Heart right ventricle (tissue), 16 donors: ENCODE measurements around the gene TRAF7. TPM values are rescaled to one million over a fixed set of nuclear protein-coding genes. Genes with fewer than 3 reads are reported as not detected.
A peak's percentile ranks its signal among the peaks of the same experiment; 100 is the strongest.

Experiments
- ATAC-seq, 8 donors: fragments of 200-7000 bp; cut with Tn5 transposase; one replicate each; pipeline ENCODE4 v1.9.1; 2020; ENCODE audit warnings: mild to moderate bottlenecking in 8 of 8, moderate library complexity in 8 of 8, moderate number of reproducible peaks in 1 of 8
- DNase-seq, 2 donors: peaks; one replicate each; pipeline ENCODE4 v3.0.0-alpha.2; 2020
- H3K27ac ChIP-seq, 10 donors: fragments of 200-600 bp; sonication (generic) in 2 of 10; one replicate each; pipeline versions ENCODE4 v1.5.0 to v1.8.0; 2020 to 2022; ENCODE audit warnings: mild to moderate bottlenecking in 3 of 10
- H3K27me3 ChIP-seq, 7 donors: fragments of 200-600 bp; one replicate each; pipeline ENCODE4 v1.8.0; 2021 to 2022; ENCODE audit warnings: mild to moderate bottlenecking in 2 of 7
- H3K36me3 ChIP-seq, 9 donors: fragments of 200-600 bp; sonication (generic) in 1 of 9; one replicate each; pipeline versions ENCODE4 v1.5.0 to v1.8.0; 2020 to 2022; ENCODE audit warnings: mild to moderate bottlenecking in 2 of 9
- H3K4me1 ChIP-seq, 9 donors: fragments of 200-600 bp; sonication (generic) in 1 of 9; one replicate each; pipeline versions ENCODE4 v1.5.0 to v1.8.0; 2020 to 2022; ENCODE audit warnings: mild to moderate bottlenecking in 4 of 9
- H3K4me3 ChIP-seq, 10 donors: fragments of 200-600 bp; sonication (generic) in 2 of 10; one replicate each; pipeline versions ENCODE4 v1.5.0 to v1.8.0; 2020 to 2022; ENCODE audit warnings: mild to moderate bottlenecking in 7 of 10, moderate library complexity in 2 of 10
- H3K9me3 ChIP-seq, 11 donors: fragments of 200-600 bp in 10 of 11; sonication (generic) in 2 of 11; one replicate each; pipeline versions ENCODE4 v1.5.0 to v1.8.0; 2013 to 2022; ENCODE audit warnings: mild to moderate bottlenecking in 2 of 11, control low read depth in 1 of 11, moderate library complexity in 1 of 11
- WGBS, 2 donors: extraction: QIAGEN DNeasy Blood & Tissue Kit; methylation state at CpG; one replicate each; pipeline ENCODE4 v1.1.7; 2013; ENCODE audit warnings: inconsistent platforms in 1 of 2; 5-methylcytosine and 5-hydroxymethylcytosine counted together
- intact Hi-C, 10 donors: fragments of 100-400 bp; cut with DNase I; formaldehyde crosslinking; loops; one replicate each; pipeline versions ENCODE4 v1.11.1 to v1.14.2; 2022
- polyA plus RNA-seq, 2 donors: library from polyadenylated mRNA; stranded (reverse); fragments of 200-250 nt; gene quantifications; one replicate each; pipeline ENCODE4 v1.2.3, GENCODE V29; 2013
- total RNA-seq, 10 donors: library from RNA; stranded (reverse); fragmentation: NEBNext Ultra II Directional in 3 of 10; extraction: Animal tissue kit (Norgen Biotek cat#: 25700) in 3 of 10; gene quantifications; one replicate each; pipeline versions ENCODE4 v1.2.1 to v1.2.4, GENCODE V29; 2021 to 2023
- TF ChIP-seq, protein P1 (sequence below), 9 donors: fragments of 200-600 bp; sonication (generic) in 2 of 9; IDR thresholded peaks; one replicate each; pipeline versions ENCODE4 v1.5.0 to v1.8.0; 2021 to 2022; ENCODE audit warnings: antibody characterized with exemption in 9 of 9, mild to moderate bottlenecking in 5 of 9, moderate library complexity in 1 of 9
- donor health status: Arrhythmogenic right ventricular cardiomyopathy.
- donor health status: ischemic (EF 13 %, LVEDD 7.1; RV severe dilation, severe dysfunction).
- donor health status: healthy with polysubstance abuse.
- donor health status: DM: no; HTN: yes; CAD: no.
- donor health status: DM: no; HTN: no; CAD: no.
- donor health status: ischemic (EF 25% LVEDD 6.9; RV normal size, moderate dysfunction).
- donor health status: ischemic (EF 25% LVEDD 5.7; RV mildly dilated, moderate dysfunction).
- donor health status: healthy.
- donor health status: DM: yes; HTN: yes; CAD: no.
- donor health status: Ischemic cardiomyopathy.
- donor health status: ischemic (EF 35%, LVEDD 5.7; RV mildly dilated, moderate dysfunction).
- donor health status: nonischemic (EF 11% LVEDD 7.7; RV severe dilation, severe dysfunction).
- donor health status: DM: yes; HTN: yes; CAD: no.
- donor health status: PGD.
- donor health status: ischemic (EF 29% LVEDD 5.4; RV normal size, mild dysfunction).
- donor health status: nonischemic (EF 23%, LVEDD 6.1; RV moderate dilation, normal function).

The TRAF7 gene
- total and polyA plus RNA-seq, 12 donors: 14.6 to 44.9 (median 23.8) TPM

DNA sequence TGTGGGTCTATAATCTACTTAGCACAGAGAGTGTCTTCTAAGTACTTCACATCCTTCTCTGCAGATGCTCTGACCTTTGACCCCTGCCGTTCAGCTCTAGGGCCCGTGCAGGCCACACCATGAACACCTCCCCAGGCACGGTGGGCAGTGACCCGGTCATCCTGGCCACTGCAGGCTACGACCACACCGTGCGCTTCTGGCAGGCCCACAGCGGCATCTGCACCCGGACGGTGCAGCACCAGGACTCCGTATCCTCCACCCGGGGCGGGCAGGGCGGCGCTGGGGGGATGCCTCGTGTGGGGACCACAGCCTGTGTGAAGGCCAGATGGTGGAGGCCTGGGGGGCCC lies 50.4 kb downstream of the TRAF7 start:
- 2 to 7% methylated on average over 16 of the region's 16 CpGs for WGBS, 2 donors
- peak overlapping the region in 9 of 10 donors; percentile 93 to 100 (median 98) for H3K27ac ChIP-seq

DNA sequence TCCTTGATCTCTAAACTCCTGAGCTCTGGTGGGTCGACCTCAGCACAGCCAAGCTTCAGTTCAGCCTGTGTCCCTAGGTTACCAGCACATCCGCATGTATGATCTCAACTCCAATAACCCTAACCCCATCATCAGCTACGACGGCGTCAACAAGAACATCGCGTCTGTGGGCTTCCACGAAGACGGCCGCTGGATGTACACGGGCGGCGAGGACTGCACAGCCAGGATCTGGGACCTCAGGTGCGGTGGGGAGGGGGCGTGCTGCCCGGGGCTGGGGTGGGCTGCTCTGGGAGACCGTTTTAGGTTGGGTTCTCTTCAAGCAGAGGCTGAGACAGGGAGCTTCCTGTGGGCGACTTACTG lies 50.8 kb downstream of the TRAF7 start:
- intact Hi-C loops: loop anchor here in 1 of 10 donors (5.0 kb wide), 1 partner anchor 49 kb away; the partner anchor contains the start of gene TRAF7
- Histone ChIP-seq H3K36me3 (peaks cover 0 to 39% (median 18%) of the 10 kb centered on the region in 9 donors), H3K4me3 (peak overlapping the region in 9 of 10 donors; percentile 56 to 88 (median 80)), H3K9me3 (no peaks in the 10 kb centered on the region), H3K4me1 (peaks cover 9 to 39% (median 21%) of the 10 kb centered on the region in 9 donors), H3K27ac (peak overlapping the region in 6 of 10 donors; percentile 98 to 100 (median 98)), H3K27me3 (no peaks in the 10 kb centered on the region)
- no peak for DNase-seq
- ATAC-seq: no peak
- TF ChIP-seq, protein P1, sequence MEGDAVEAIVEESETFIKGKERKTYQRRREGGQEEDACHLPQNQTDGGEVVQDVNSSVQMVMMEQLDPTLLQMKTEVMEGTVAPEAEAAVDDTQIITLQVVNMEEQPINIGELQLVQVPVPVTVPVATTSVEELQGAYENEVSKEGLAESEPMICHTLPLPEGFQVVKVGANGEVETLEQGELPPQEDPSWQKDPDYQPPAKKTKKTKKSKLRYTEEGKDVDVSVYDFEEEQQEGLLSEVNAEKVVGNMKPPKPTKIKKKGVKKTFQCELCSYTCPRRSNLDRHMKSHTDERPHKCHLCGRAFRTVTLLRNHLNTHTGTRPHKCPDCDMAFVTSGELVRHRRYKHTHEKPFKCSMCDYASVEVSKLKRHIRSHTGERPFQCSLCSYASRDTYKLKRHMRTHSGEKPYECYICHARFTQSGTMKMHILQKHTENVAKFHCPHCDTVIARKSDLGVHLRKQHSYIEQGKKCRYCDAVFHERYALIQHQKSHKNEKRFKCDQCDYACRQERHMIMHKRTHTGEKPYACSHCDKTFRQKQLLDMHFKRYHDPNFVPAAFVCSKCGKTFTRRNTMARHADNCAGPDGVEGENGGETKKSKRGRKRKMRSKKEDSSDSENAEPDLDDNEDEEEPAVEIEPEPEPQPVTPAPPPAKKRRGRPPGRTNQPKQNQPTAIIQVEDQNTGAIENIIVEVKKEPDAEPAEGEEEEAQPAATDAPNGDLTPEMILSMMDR (IDR thresholded peaks at IDR 0.05): no peak
- WGBS, 2 donors: 84% methylated on average over 18 of the region's 18 CpGs

More for the DNA sequence above, 50.4 kb downstream of the TRAF7 start:
- Histone ChIP-seq H3K27me3 (no peaks in the 10 kb centered on the region), H3K9me3 (no peaks in the 10 kb centered on the region), H3K4me1 (peaks cover 9 to 36% (median 17%) of the 10 kb centered on the region in 9 donors), H3K36me3 (peaks cover 0 to 39% (median 18%) of the 10 kb centered on the region in 9 donors), H3K4me3 (peak overlapping the region; percentile 56 to 88 (median 76))
- DNase-seq: peak in 1 of 2 donors; percentile 41
- peak; percentile 4 to 18 (median 11) for ATAC-seq
- intact Hi-C loops: loop anchor here in 1 of 10 donors (5.0 kb wide), 1 partner anchor 49 kb away; the partner anchor contains the start of gene TRAF7
- TF ChIP-seq, protein P1 (IDR thresholded peaks at IDR 0.05): no peak

DNA sequence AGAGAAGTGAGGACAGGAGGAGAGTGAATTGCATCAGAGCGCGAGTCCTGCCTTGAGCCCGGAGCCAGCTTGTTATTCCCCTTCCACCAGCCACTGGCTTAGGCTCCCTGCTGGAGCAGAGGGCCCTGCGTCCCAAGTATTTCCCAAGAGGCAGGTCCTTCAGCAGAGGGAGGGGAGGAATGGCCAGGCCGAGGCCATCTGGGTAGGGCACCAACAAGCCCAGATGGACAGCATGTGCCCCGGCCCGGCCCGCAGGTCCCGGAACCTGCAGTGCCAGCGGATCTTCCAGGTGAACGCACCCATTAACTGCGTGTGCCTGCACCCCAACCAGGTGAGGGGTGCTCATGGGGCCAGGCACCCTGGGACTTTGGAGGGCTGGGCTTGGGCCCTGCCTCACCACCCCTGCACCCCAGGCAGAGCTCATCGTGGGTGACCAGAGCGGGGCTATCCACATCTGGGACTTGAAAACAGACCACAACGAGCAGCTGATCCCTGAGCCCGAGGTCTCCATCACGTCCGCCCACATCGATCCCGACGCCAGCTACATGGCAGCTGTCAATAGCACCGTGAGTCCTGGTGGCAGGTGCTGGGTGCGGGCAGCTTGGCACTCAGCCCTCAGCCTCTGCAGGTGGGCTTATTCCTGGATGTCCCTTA lies 51.3 kb downstream of the TRAF7 start:
- H3K4me3 ChIP-seq: peak overlapping the region in 1 of 10 donors; percentile 84
- H3K27ac ChIP-seq: no peak overlapping the region
- no peaks in the 10 kb centered on the region for H3K9me3 ChIP-seq
- DNase-seq (no peak), ATAC-seq (no peak)
- no peaks in the 10 kb centered on the region for H3K27me3 ChIP-seq
- intact Hi-C loops: loop anchor here in 1 of 10 donors (5.0 kb wide), 1 partner anchor 50 kb away; the partner anchor contains the start of gene TRAF7
- TF ChIP-seq, protein P1 (IDR thresholded peaks at IDR 0.05): no peak
- WGBS, 2 donors: 91 to 92% methylated on average over 23 of the region's 23 CpGs
- peaks cover 0 to 39% (median 18%) of the 10 kb centered on the region in 9 donors for H3K36me3 ChIP-seq
- H3K4me1 ChIP-seq: peaks cover 9 to 44% (median 25%) of the 10 kb centered on the region in 9 donors

DNA sequence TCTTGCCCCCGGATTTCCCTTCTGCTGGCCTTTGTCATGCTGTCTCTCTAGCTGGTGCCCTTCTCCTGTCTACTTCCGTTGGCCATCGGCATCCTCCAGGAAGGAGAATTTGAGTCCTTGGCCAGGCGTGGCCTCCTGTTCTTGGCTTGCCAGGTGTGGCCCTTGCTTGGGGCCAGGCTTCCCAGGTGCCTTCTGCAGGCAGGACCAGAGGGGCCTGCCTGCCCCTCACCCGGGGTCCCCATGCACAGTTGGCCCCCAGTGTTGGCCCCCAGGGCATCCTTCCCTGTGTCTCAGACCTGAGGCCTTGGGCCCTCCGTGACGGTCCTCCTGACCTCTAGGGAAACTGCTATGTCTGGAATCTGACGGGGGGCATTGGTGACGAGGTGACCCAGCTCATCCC lies 52.3 kb downstream of the TRAF7 start:
- WGBS, 2 donors: 90% methylated on average over 9 of the region's 9 CpGs
- Histone ChIP-seq H3K36me3 (peaks cover 0 to 39% (median 18%) of the 10 kb centered on the region in 9 donors), H3K4me3 (no peak overlapping the region), H3K27me3 (no peaks in the 10 kb centered on the region), H3K27ac (no peak overlapping the region), H3K4me1 (peaks cover 17 to 53% (median 34%) of the 10 kb centered on the region in 9 donors), H3K9me3 (no peaks in the 10 kb centered on the region)
- no peak for DNase-seq
- intact Hi-C loops: loop anchor here in 1 of 10 donors (5.0 kb wide), 1 partner anchor 51 kb away; the partner anchor contains the start of gene TRAF7
- ATAC-seq: no peak
- TF ChIP-seq, protein P1 (IDR thresholded peaks at IDR 0.05): no peak
